Ishikawa (cell line): ENCODE measurements around the gene TMEM119.

ENCODE experiments used
- CEBPB ChIP-seq: IDR thresholded peaks from 2 replicates; pipeline ENCODE4 v1.6.1; 2012
- CREB1 ChIP-seq: IDR thresholded peaks from 2 replicates; pipeline ENCODE4 v1.6.1; 2012; ENCODE audit warnings: low read depth
- EGR1 ChIP-seq: IDR thresholded peaks from 2 replicates; pipeline ENCODE4 v1.6.1; 2012
- EP300 ChIP-seq: IDR thresholded peaks from 2 replicates; pipeline ENCODE4 v1.6.1; 2012; ENCODE audit warnings: borderline replicate concordance
- FOXM1 ChIP-seq: IDR thresholded peaks from 2 replicates; pipeline ENCODE4 v1.6.1; 2012; ENCODE audit warnings: low read depth, borderline replicate concordance
- NFIC ChIP-seq: IDR thresholded peaks from 2 replicates; pipeline ENCODE4 v1.6.1; 2012
- RAD21 ChIP-seq: IDR thresholded peaks from 2 replicates; pipeline ENCODE4 v1.6.1; 2012; ENCODE audit warnings: low read depth
- TAF1 ChIP-seq: IDR thresholded peaks from 2 replicates; pipeline ENCODE4 v1.6.1; 2012; ENCODE audit warnings: low read depth, mild to moderate bottlenecking
- TCF12 ChIP-seq: IDR thresholded peaks from 2 replicates; pipeline ENCODE4 v1.6.1; 2012; ENCODE audit warnings: low read depth
- TEAD4 ChIP-seq: IDR thresholded peaks from 2 replicates; pipeline ENCODE4 v1.6.1; 2012
- YY1 ChIP-seq: IDR thresholded peaks from 2 replicates; pipeline ENCODE4 v1.6.1; 2012; ENCODE audit warnings: low read depth
- ZBTB7A ChIP-seq: IDR thresholded peaks from 2 replicates; pipeline ENCODE4 v1.6.1; 2012; ENCODE audit warnings: low read depth
- TF ChIP-seq, protein P1 (sequence below): IDR thresholded peaks from 2 replicates; pipeline ENCODE4 v1.6.1; 2012
- TF ChIP-seq, protein P2 (sequence below): IDR thresholded peaks from 2 replicates; pipeline ENCODE4 v1.6.1; 2012; ENCODE audit warnings: low read depth, mild to moderate bottlenecking
- TF ChIP-seq, protein P3 (sequence below): IDR thresholded peaks from 2 replicates; pipeline ENCODE4 v1.6.1; 2012

The TMEM119 gene

DNA sequence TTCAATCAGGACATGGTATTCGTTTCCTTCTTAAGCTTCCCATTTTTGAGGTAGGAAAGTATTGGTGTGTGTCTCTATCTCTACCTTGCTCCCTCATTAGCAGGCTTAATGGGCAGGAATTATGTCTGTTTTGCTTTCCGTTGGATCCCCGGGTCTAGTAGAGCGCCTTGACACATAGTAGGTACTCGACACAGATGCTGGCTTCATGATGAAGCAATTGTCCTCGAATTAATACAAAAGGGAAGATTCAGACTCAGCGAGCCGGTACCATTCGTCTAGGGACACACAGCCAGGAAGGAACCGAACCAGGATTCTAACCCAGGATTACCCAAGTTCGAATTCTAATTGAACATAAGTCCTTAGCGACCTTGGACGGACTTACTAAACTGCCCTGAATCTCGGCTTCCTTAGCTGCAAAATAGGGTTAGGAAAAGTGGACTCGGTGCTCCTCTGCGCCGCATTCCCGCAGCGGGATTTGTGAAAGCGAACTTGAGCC is 36.0 kb downstream of the TMEM119 start:
- TF ChIP-seq ZBTB7A (no peak), TCF12 (0 out of 2 replicates have a peak, but pooled peaks have one; percentile 8), NFIC (no peak), TAF1 (no peak), FOXM1 (no peak), RAD21 (no peak), TEAD4 (no peak), EP300 (no peak)
- TF ChIP-seq, protein P1, sequence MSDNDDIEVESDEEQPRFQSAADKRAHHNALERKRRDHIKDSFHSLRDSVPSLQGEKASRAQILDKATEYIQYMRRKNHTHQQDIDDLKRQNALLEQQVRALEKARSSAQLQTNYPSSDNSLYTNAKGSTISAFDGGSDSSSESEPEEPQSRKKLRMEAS, result no peak; the same call in 1 of the 2 replicates

DNA sequence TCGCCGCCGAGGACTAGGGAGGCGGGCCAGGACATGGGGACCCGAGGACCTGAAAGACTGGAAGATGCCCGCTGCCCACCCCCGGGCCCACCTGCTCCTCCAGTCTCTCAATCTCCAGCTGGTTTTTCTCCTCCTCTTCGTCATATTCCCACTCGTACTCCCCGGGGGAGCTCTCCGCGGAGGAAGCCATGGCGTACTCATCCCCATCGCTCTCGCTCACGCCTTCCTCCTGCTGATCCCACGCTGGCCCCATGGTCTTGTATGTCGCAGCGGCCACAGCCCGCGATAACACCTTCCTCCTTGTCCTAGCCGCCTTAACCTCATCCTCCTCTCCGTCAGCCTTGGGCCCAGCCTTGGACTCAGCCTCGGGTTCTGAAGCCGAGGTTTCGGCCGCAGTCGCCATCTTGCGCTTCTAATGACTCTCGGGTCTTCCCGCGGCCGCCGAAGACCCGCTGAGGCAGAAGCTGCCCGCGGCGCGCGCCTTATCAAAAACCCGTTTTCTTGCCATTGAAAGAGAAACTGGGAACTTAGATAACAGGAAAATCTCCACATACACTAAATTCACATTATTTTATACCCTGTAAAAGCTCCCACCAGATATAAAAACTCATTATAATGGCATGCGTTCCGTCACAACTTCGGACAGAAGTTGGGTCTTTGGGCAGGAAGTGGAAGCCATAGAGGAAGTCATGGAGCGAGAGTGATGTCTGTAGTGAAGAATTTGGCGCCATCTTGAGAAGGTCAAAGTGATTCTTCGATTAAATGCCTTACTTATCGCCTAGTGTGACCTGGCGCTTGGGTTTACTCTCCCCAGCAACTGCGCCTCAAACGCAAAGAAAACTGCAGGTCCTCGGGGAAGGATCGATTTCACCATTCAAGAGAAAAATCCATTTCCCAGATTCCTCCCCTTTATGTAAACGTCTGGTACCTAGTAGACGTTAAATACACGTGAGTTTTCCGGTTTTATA is 36.8 kb downstream of the TMEM119 start, which contains the start of gene SART3:
Gene SART3 (minus strand): TSS at position 422 of the 968 bp plus-strand sequence. CDS start 19 bp downstream, at position 403.
- TF ChIP-seq, protein P1, result peak; percentile 45; the same call in 1 of the 2 replicates
- TF ChIP-seq CREB1 (peak; percentile 52; the same call in 1 of the 2 replicates), TAF1 (peak; percentile 96), EGR1 (peak; percentile 81), RAD21 (no peak), NFIC (no peak; the same call in 1 of the 2 replicates), FOXM1 (no peak), TEAD4 (peak; percentile 39; the same call in 1 of the 2 replicates), YY1 (peak; percentile 96), CEBPB (no peak), ZBTB7A (no peak), EP300 (peak; percentile 34; the same call in 1 of the 2 replicates), TCF12 (0 out of 2 replicates have a peak, but pooled peaks have one; percentile 31)
- TF ChIP-seq, protein P2, sequence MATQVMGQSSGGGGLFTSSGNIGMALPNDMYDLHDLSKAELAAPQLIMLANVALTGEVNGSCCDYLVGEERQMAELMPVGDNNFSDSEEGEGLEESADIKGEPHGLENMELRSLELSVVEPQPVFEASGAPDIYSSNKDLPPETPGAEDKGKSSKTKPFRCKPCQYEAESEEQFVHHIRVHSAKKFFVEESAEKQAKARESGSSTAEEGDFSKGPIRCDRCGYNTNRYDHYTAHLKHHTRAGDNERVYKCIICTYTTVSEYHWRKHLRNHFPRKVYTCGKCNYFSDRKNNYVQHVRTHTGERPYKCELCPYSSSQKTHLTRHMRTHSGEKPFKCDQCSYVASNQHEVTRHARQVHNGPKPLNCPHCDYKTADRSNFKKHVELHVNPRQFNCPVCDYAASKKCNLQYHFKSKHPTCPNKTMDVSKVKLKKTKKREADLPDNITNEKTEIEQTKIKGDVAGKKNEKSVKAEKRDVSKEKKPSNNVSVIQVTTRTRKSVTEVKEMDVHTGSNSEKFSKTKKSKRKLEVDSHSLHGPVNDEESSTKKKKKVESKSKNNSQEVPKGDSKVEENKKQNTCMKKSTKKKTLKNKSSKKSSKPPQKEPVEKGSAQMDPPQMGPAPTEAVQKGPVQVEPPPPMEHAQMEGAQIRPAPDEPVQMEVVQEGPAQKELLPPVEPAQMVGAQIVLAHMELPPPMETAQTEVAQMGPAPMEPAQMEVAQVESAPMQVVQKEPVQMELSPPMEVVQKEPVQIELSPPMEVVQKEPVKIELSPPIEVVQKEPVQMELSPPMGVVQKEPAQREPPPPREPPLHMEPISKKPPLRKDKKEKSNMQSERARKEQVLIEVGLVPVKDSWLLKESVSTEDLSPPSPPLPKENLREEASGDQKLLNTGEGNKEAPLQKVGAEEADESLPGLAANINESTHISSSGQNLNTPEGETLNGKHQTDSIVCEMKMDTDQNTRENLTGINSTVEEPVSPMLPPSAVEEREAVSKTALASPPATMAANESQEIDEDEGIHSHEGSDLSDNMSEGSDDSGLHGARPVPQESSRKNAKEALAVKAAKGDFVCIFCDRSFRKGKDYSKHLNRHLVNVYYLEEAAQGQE, result no peak
- TF ChIP-seq, protein P3, sequence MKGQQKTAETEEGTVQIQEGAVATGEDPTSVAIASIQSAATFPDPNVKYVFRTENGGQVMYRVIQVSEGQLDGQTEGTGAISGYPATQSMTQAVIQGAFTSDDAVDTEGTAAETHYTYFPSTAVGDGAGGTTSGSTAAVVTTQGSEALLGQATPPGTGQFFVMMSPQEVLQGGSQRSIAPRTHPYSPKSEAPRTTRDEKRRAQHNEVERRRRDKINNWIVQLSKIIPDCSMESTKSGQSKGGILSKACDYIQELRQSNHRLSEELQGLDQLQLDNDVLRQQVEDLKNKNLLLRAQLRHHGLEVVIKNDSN, result no peak; the same call in 1 of the 2 replicates

DNA sequence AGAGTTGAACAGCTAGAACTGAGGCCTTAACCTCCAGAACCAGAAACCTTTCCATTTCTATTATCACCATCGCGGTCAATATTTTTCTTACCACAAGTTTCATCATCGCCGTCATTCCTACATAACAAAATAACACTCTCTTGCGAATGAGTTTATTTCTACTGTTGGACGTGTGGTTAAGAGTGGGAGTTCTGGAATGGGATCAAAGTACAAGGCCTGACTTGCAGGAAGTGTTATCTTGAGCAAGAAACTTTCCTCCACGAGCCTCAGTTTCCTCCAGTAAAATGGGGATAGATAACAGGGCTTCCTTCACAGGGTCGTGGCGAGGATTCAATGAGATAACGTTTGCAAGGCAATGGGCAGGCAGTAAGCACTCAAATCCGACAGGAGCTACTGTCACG is 37.6 kb downstream of the TMEM119 start:
- TF ChIP-seq CREB1 (no peak), TAF1 (no peak), EGR1 (no peak), RAD21 (no peak), YY1 (no peak), TEAD4 (no peak), CEBPB (no peak), ZBTB7A (no peak)
- TF ChIP-seq, protein P1, result no peak

DNA sequence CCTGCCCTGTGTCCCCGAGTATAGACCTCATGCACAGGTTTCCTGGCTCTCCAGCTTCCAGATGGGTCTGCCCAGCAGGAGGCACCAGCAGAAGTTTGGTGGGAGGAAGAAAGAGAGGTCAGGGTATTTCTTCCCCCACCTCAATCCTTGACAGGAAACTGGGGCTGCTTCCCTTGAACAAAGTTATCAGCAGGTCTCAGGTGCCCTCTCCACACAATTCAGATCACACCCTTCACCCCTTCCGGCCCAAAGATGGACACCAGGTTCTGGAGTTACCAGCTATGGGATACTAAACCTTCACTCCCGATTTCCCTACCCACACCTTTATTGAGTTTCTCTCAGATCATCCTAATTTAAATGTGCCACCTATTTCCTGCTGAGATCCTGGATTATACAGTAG is 38.1 kb downstream of the TMEM119 start:
- TF ChIP-seq ZBTB7A (no peak), CREB1 (no peak), TEAD4 (no peak), FOXM1 (no peak), CEBPB (no peak), NFIC (no peak), RAD21 (no peak), EGR1 (no peak), TAF1 (no peak), YY1 (no peak)
- TF ChIP-seq, protein P3, result no peak
- TF ChIP-seq, protein P1, result no peak
- TF ChIP-seq, protein P2, result no peak
